Epithelial cell of esophagus (primary cell): ENCODE results near the gene TAOK2.
"Not testable (repeated sequence)": the region's sequence is repeated elsewhere in the genome, so short reads cannot be mapped to it uniquely, and the experiment has no call there.

Experiments used
- DNase-seq: peaks from one replicate; pipeline ENCODE4 v3.0.0; 2010; ENCODE audit warnings: low read depth
- H3K4me3 ChIP-seq: 2 replicates; pipeline ENCODE4 v1.5.1; 2011; ENCODE audit warnings: mild to moderate bottlenecking, low read length, control low read depth
- TF ChIP-seq, protein P1 (sequence below): IDR thresholded peaks from 2 replicates; pipeline ENCODE4 v1.5.1; 2011; ENCODE audit warnings: low read depth, mild to moderate bottlenecking, low read length, control low read depth, inconsistent platforms; ENCODE audit not compliant: insufficient read depth; ENCODE audit errors: missing control alignments

Gene TAOK2

DNA sequence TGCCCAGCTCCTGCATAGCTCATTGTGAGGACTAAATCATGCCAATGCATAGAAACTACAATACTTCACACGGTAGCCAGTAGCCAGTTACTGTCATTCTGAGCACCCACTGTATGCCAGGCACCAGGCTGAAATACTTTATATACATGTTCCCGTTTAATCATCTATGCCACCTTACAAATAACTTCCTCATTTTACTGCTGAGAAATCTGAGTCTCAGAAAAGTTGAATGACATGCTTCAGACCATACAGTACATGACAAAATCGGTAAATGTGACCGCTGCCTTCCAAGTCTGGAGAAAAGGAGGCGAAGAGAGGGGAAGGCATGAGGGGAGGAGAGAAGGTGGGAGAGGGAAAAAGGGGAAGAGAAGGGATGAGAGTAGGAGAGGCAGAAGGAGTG lies 66.6 kb downstream of the TAOK2 start:
- TF ChIP-seq, protein P1, sequence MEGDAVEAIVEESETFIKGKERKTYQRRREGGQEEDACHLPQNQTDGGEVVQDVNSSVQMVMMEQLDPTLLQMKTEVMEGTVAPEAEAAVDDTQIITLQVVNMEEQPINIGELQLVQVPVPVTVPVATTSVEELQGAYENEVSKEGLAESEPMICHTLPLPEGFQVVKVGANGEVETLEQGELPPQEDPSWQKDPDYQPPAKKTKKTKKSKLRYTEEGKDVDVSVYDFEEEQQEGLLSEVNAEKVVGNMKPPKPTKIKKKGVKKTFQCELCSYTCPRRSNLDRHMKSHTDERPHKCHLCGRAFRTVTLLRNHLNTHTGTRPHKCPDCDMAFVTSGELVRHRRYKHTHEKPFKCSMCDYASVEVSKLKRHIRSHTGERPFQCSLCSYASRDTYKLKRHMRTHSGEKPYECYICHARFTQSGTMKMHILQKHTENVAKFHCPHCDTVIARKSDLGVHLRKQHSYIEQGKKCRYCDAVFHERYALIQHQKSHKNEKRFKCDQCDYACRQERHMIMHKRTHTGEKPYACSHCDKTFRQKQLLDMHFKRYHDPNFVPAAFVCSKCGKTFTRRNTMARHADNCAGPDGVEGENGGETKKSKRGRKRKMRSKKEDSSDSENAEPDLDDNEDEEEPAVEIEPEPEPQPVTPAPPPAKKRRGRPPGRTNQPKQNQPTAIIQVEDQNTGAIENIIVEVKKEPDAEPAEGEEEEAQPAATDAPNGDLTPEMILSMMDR: no peak
- no peak for DNase-seq
- no peak overlapping the region for H3K4me3 ChIP-seq

DNA sequence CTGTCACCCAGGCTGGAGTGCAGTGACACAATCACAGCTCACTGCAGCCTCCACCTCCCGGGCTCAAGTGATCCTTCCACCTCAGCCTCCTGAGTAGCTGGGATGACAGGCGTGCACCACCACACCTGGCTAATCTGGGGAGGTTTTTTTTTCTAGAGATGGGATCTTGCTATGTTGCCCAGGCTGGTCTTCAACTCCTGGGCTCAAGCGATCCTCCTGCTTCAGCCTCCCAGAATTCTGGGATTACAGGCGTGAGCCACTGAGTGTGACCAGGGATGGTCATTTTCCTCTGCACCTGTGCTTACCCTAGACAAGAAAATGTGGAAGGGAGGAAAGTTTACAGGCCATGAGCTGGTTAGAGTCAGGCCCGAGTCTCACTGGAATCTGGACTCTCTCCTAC lies 67.0 kb downstream of the TAOK2 start:
- not testable (repeated sequence) for DNase-seq

DNA sequence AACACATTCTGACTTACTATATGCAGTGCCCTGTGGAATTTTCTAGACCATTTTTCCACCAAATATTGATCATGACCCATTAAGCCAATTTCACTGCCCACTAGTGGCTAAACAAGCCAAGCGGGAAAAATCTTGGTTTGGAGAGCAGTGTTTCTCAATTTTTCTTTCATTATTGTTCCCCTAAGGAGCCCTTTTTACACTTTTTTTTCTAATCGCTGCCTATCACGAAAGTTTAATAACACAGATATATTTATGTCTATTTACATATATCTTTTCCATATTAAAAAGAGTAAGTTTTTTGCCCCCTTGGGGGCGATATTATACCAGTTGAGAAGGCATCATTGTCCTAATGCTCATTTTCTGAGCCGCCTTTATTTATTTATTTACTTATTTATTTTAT lies 68.2 kb downstream of the TAOK2 start:
- TF ChIP-seq, protein P1: peak; percentile 36
- H3K4me3 ChIP-seq: no peak overlapping the region
- peak; percentile 31 for DNase-seq

More for the DNA sequence above, 67.0 kb downstream of the TAOK2 start:
- H3K4me3 ChIP-seq: not testable (repeated sequence)
